Activated naive CD4-positive, alpha-beta T cell treated with anti-CD3 and anti-CD28 coated beads for 36 hours (primary cell): ENCODE measurements around the gene CCAR1. TPM values are rescaled to one million over a fixed set of nuclear protein-coding genes. Genes with fewer than 3 reads are reported as not detected.
A peak's percentile ranks its signal among the peaks of the same experiment; 100 is the strongest.
"Not testable (repeated sequence)": the region's sequence is repeated elsewhere in the genome, so short reads cannot be mapped to it uniquely, and the experiment has no call there.

Experiments
- CTCF ChIA-PET: fragments of 350-600 bp; sonication (Branson Sonifier 250); formaldehyde crosslinking; loops from one replicate; lab custom pipeline; 2021; ENCODE audit warnings: antibody characterized with exemption; lab: Charles Lee
- DNase-seq: peaks from one replicate; pipeline ENCODE4 v3.0.0-alpha.2; 2020
- H3K27ac Mint-ChIP-seq: one replicate; pipeline ENCODE4 v1.8.0; 2021; ENCODE audit warnings: mild to moderate bottlenecking, mixed read lengths
- H3K27me3 Mint-ChIP-seq: one replicate; pipeline ENCODE4 v1.8.0; 2021; ENCODE audit warnings: low read depth, mixed read lengths
- H3K36me3 Mint-ChIP-seq: one replicate; pipeline ENCODE4 v1.8.0; 2021; ENCODE audit warnings: low read depth, mixed read lengths
- H3K4me1 Mint-ChIP-seq: one replicate; pipeline ENCODE4 v1.8.0; 2021; ENCODE audit warnings: low read depth, mixed read lengths
- H3K4me3 Mint-ChIP-seq: one replicate; pipeline ENCODE4 v1.8.0; 2021; ENCODE audit warnings: mild to moderate bottlenecking, moderate library complexity, mixed read lengths
- H3K9me3 Mint-ChIP-seq: one replicate; pipeline ENCODE4 v1.8.0; 2021; ENCODE audit warnings: mixed read lengths
- intact Hi-C: fragments of 100-400 bp; cut with micrococcal nuclease; formaldehyde crosslinking; loops from one replicate; pipeline ENCODE4 v1.15.1; 2023
- total RNA-seq, 2 experiments: library from RNA; stranded (reverse); gene quantifications; one replicate each; pipeline ENCODE4 v1.2.3, GENCODE V29; 2021

CCAR1 gene
- total RNA-seq, 2 experiments from 2014 or later: 80.7 to 87.9 TPM

DNA sequence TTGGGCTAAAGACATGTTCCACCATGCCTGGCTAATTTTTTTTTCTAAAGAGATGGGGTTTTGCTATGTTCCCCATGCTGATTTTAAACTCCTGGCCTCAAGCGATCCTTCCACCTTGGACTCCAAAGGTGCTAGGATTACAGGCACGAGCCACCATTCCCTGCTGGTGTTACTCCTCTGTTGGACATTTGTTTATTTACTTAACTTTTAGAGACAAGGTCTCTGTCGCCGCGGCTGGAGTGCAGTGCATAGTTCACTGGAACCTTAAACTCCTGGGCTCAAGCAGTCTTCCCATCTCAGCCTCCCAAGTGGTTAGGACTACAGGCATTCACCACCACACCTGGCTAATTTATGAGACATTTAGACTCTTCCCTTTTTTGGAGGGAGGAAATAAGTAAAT lies 38.9 kb downstream of the CCAR1 start:
- H3K27ac Mint-ChIP-seq: no peak overlapping the region
- intact Hi-C loops: no loop called here

DNA sequence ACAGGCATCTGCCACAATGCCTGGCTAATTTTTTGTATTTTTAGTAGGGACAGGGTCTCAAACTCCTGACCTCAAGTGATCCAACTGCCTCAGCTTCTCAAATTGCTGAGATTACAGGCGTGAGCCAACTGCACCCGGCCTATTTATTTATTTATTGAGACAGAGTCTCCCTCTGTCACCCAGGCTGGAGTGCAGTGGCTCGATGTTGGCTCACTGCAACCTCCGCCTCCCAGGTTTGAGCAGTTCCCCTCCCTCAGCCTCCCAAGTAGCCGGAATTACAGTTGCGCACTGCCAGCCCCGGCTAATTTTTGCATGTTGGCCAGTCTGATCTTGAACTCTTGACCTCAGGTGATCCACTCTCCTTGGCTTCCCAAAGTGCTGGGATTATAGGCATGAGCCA lies 46.4 kb downstream of the CCAR1 start:
- H3K36me3 Mint-ChIP-seq: peaks cover 21% of the 10 kb centered on the region
- H3K27ac Mint-ChIP-seq, H3K4me1 Mint-ChIP-seq, H3K4me3 Mint-ChIP-seq, H3K27me3 Mint-ChIP-seq, DNase-seq, CTCF ChIA-PET, H3K9me3 Mint-ChIP-seq, intact Hi-C loops: not testable (repeated sequence)

More for the DNA sequence above, 38.9 kb downstream of the CCAR1 start:
- no peak for DNase-seq
- no peaks in the 10 kb centered on the region for H3K27me3 Mint-ChIP-seq
- H3K4me3 Mint-ChIP-seq: no peak overlapping the region
- peaks cover 1% of the 10 kb centered on the region for H3K4me1 Mint-ChIP-seq
- H3K36me3 Mint-ChIP-seq: peaks cover 32% of the 10 kb centered on the region
- CTCF ChIA-PET: interaction anchor here (0.7 kb wide), 1 partner anchor 508 kb away, joined by 3 read pairs; no protein-coding TSS in a partner anchor
- no peaks in the 10 kb centered on the region for H3K9me3 Mint-ChIP-seq

DNA sequence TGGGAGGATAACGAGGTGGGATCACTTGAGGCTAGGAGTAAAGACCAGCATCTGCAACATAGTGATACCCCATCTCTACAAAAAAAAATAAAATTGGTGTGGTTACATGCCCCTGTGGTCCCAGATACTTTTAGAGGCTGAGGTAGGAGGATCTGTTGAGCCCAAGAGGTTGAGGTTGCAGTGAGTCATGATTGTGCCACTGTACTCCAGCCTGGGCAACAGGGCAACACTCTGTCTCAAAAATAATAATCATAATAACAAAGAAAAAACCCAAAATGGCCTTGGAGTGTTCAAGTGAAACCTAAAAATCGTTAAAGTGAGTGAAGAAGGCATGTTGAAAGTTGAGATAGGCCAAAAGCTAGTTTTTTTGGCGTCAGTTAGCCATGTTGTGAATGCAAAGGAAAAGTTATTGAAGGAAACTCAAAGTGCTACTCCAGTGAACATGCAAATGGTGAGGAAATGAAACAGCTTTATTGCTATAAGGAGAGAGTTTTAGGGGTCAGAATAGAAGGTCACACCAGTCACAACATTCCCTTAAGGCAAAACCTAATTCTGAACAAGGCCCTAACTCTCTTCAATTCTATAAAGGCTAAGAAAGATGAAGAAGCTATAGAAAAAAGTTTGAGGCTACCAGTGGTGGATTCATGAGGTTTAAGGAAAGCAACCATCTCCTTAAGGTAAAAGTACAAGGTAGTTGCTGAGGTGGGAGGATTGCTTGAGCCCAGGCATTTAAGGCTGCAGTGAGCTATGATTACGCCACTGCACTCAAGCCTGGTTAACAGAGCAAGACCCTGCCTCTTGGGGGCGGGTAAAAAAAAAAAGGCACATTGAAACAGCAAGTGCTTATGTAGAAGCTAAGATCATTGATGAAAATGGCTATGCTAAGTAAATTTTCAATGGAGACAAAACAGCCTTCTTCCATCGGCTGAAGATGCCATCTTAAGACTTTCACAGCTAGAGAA lies 60.9 kb downstream of the CCAR1 start:
- H3K4me1 Mint-ChIP-seq: no peaks in the 10 kb centered on the region
- no peaks in the 10 kb centered on the region for H3K27me3 Mint-ChIP-seq
- H3K27ac Mint-ChIP-seq: peak overlapping the region; percentile 3
- CTCF ChIA-PET: no interaction called here
- H3K36me3 Mint-ChIP-seq: peaks cover 44% of the 10 kb centered on the region
- no peak overlapping the region for H3K4me3 Mint-ChIP-seq
- intact Hi-C loops: no loop called here
- no peak for DNase-seq
- H3K9me3 Mint-ChIP-seq: no peaks in the 10 kb centered on the region

DNA sequence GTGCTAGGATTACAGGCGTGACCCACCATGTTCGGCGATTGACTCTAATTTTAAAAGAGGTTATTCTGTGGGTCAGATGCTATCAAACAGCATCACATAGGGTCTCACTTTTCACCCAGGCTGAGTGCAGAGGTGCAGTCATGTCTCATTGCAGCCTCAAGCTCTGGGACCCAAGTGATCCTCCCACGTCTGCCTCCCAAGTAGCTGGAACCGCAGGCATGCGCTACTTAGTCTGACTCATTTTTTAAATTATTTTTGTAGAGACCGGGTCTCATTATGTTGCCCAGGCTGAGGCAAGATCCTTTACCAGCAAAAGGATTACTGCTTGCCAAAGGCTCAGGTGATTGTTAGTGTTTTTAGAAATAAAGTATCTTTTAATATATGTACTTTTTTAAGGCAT lies 63.4 kb downstream of the CCAR1 start:
- H3K4me1 Mint-ChIP-seq: no peaks in the 10 kb centered on the region
- intact Hi-C loops: no loop called here
- H3K27me3 Mint-ChIP-seq: no peaks in the 10 kb centered on the region
- CTCF ChIA-PET: no interaction called here
- no peak overlapping the region for H3K4me3 Mint-ChIP-seq
- H3K27ac Mint-ChIP-seq: no peak overlapping the region
- peaks cover 36% of the 10 kb centered on the region for H3K36me3 Mint-ChIP-seq
- H3K9me3 Mint-ChIP-seq: no peaks in the 10 kb centered on the region
- no peak for DNase-seq

DNA sequence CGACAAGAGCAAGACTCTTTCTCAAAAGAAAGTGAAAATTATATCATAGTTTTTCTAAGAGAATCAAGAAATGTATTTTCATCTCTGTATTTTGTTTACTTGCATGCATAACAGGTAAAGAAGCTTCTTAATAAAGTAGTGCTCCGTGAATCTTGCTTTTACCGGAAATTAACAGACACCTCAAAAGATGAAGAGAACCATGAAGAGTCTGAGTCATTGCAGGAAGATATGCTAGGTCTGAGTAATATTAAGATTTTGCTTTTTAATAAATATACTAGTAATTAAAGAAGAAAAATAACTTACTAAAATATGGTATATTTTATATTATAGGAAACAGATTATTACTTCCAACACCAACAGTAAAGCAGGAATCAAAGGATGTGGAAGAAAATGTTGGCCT lies 66.8 kb downstream of the CCAR1 start:
- Mint-ChIP-seq H3K9me3 (no peaks in the 10 kb centered on the region), H3K27me3 (no peaks in the 10 kb centered on the region), H3K4me1 (no peaks in the 10 kb centered on the region), H3K4me3 (no peak overlapping the region), H3K36me3 (peaks cover 23% of the 10 kb centered on the region), H3K27ac (no peak overlapping the region)
- intact Hi-C loops: no loop called here
- CTCF ChIA-PET: no interaction called here
- no peak for DNase-seq

DNA sequence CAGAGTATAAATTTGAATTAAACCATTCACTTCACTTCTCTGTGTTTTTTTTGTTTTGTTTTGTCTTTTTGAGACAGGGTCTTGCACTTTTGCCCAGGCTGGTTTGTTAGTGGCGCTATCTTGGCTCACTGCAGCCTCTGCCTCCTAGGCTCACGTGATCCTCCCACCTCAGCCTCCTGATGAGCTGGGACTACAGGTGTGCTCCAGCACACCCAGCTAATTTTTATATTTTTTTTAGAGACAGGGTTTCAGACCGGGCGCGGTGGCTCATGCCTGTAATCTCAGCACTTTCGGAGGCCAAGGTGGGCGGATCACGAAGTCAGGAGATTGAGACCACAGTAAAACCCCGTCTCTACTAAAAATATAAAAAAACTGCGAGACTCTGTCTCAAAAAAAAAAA lies 69.4 kb downstream of the CCAR1 start:
- Mint-ChIP-seq H3K27ac (no peak overlapping the region), H3K36me3 (peaks cover 17% of the 10 kb centered on the region)

DNA sequence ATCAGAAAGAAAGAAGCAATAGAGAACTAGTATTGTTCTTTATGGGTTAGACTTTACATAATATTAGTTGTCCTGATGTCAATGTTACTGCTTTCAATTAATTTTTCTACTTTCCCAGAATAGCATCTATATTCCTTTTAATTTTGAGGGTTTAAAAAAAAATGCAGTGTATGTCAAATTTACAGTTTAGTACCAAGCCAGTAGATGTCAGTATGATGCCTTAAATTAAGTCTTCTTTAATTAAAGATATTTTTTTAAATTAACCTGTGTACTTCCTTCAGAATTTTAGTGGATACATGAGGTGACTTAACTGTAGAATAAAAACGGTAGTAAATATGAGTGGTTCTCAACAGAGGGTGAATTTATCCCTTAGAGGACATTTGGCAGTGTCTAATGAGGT lies 71.1 kb downstream of the CCAR1 start:
- Mint-ChIP-seq H3K27ac (no peak overlapping the region), H3K36me3 (peaks cover 10% of the 10 kb centered on the region), H3K27me3 (no peaks in the 10 kb centered on the region), H3K4me1 (no peaks in the 10 kb centered on the region), H3K4me3 (no peak overlapping the region), H3K9me3 (no peaks in the 10 kb centered on the region)
- CTCF ChIA-PET: no interaction called here
- intact Hi-C loops: loop anchor here (2.0 kb wide), 1 partner anchor 105 kb away; no protein-coding TSS in a partner anchor
- DNase-seq: no peak

More for the DNA sequence above, 69.4 kb downstream of the CCAR1 start:
- intact Hi-C loops: no loop called here
- Mint-ChIP-seq H3K4me1 (no peaks in the 10 kb centered on the region), H3K27me3 (no peaks in the 10 kb centered on the region), H3K9me3 (no peaks in the 10 kb centered on the region), H3K4me3 (no peak overlapping the region)
- DNase-seq: no peak
- CTCF ChIA-PET: no interaction called here

DNA sequence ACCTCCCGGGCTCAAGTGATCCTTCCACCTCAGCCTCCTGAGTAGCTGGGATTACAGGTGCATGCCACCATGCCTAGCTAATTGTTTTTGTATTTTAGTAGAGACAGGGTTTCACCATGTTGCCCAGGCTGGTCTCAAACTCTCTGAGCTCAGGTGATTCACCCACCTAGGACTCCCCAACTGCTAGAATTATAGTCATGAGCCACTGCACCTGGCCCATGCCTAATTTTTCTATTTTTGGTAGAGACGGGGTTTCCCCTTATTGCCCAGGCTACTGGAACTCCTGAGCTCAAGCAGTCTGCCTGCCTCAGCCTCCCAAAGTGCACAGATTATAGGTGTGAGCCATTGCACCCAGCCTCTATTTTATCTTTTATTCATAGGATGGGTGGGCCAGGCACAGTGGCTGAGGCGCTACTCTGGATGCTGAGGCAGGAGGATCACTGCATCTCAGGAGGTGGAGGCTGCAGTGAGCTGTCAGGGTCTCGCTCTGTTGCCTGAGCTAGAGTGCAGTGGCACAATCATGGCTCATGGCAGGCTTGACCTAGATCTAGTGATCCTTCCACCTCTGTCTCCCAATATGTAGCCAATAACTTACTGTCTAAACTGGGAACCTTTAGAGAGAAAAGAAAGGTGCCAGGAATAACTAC lies 75.0 kb downstream of the CCAR1 start:
- Mint-ChIP-seq H3K9me3 (no peaks in the 10 kb centered on the region), H3K36me3 (peaks cover 8% of the 10 kb centered on the region), H3K27ac (no peak overlapping the region), H3K4me1 (no peaks in the 10 kb centered on the region), H3K4me3 (no peak overlapping the region), H3K27me3 (no peaks in the 10 kb centered on the region)
- intact Hi-C loops: no loop called here
- DNase-seq: no peak
- CTCF ChIA-PET: interaction anchor here (1.0 kb wide), 1 partner anchor 31 kb away, joined by 3 read pairs; the partner anchor contains the start of gene STOX1

DNA sequence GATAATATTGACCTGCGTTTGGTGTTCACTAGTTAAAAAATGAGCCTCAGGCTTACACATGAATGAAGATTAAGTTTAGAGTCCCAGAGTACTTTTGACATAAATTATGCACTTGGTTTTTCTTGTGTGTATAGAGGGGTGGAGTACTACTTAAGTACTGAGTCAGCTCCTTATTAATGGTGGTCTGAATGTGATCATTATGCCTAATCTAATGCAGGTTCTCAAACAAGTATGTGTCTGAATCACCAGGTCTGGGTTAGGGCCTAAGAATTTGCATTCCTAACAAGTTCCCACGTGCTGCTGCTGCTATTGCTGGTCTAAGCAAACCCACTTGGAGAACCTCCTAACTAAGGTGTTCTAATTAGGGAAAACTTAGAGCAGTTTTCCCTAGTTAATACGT lies 75.6 kb downstream of the CCAR1 start:
- Mint-ChIP-seq H3K4me1 (no peaks in the 10 kb centered on the region), H3K27me3 (no peaks in the 10 kb centered on the region), H3K36me3 (peaks cover 8% of the 10 kb centered on the region), H3K27ac (no peak overlapping the region), H3K9me3 (no peaks in the 10 kb centered on the region), H3K4me3 (no peak overlapping the region)
- intact Hi-C loops: no loop called here
- DNase-seq: no peak
- CTCF ChIA-PET: interaction anchor here (0.6 kb wide), 1 partner anchor 20 kb away, joined by 3 read pairs; no protein-coding TSS in a partner anchor

DNA sequence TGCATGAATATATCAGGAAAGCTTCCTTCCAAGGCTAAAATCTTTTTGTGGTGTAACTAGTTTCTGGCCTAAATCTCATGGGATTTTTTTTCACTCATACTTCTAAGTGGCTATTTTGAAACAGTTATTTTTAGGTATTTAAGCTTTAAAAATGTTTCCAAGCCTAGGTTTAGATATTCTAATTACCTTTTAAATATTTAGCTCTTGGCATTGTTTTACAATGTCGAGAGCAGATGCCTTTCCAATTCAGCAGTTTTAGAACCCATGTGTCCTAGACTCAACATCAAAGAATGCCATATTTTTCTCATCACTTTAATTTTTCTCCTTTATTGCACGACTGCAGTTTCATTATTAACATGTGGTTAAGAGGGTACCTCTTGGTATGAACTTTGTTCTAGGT lies 79.2 kb downstream of the CCAR1 start:
- H3K36me3 Mint-ChIP-seq: peaks cover 5% of the 10 kb centered on the region

DNA sequence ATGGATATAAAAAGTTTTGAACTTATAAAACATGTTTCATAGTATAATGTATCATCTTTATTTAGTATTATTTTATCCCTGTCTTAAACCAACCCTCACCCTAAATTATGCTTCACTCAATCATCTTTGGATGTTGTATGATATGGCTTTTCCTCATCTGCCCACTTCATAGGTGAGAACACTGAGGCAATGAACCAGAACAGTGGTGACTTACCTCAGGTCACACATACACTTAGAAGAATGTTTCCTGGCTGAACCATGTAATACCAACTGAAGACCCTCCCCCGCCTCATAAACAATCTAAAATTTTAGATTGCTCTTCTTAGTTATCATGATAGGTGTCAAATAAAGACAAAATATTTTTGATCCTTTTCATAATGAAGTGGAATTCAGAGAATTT lies 83.7 kb downstream of the CCAR1 start:
- no peaks in the 10 kb centered on the region for H3K36me3 Mint-ChIP-seq
- no peak for DNase-seq
- no peaks in the 10 kb centered on the region for H3K27me3 Mint-ChIP-seq
- no peak overlapping the region for H3K27ac Mint-ChIP-seq
- no peaks in the 10 kb centered on the region for H3K4me1 Mint-ChIP-seq
- no peak overlapping the region for H3K4me3 Mint-ChIP-seq
- H3K9me3 Mint-ChIP-seq: no peaks in the 10 kb centered on the region
- CTCF ChIA-PET: no interaction called here
- intact Hi-C loops: no loop called here

More for the DNA sequence above, 79.2 kb downstream of the CCAR1 start:
- Mint-ChIP-seq H3K4me3 (no peak overlapping the region), H3K4me1 (no peaks in the 10 kb centered on the region), H3K27ac (no peak overlapping the region), H3K27me3 (no peaks in the 10 kb centered on the region), H3K9me3 (no peaks in the 10 kb centered on the region)
- CTCF ChIA-PET: no interaction called here
- intact Hi-C loops: no loop called here
- DNase-seq: no peak

DNA sequence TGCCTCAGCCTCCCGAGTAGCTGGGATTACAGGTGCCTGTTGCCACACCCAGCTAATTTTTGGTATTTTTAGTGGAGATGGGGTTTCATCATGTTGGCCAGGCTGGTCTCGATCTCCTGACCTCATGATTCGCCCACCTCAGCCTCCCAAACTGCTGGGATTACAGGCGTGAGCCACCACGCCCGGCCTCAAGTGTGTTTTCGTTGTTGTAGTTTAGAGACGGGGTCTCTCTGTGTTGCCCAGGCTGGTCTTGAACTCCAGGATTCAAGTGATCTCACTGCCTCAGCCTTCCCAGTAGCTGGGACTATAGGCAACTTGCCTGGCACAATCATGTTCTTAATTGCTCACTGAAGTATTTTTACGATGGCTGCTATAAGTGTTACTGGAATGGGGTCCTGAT lies 89.8 kb downstream of the CCAR1 start:
- intact Hi-C loops, CTCF ChIA-PET, H3K9me3 Mint-ChIP-seq, H3K4me3 Mint-ChIP-seq, H3K27me3 Mint-ChIP-seq, DNase-seq, H3K4me1 Mint-ChIP-seq, H3K36me3 Mint-ChIP-seq, H3K27ac Mint-ChIP-seq: not testable (repeated sequence)
